Calu3 (cell line): Measurements from ENCODE around the gene HTD2. TPM values are rescaled to one million over a fixed set of nuclear protein-coding genes. Genes with fewer than 3 reads are reported as not detected.

Experiments
- BruUV-seq: library from RNA; stranded (reverse); fragments of 400-500 nt; replicated peaks from 2 replicates; lab custom pipeline; 2021; lab: Mats Ljungman, UMichigan
- CTCF ChIA-PET: fragments of 300-600 bp; sonication (Branson Sonifier 250); formaldehyde crosslinking; loops from one replicate; lab custom pipeline; 2022; ENCODE audit warnings: antibody characterized with exemption; lab: Charles Lee
- DNase-seq: peaks from one replicate; pipeline ENCODE4 v3.0.0; 2022
- H3K27ac Mint-ChIP-seq: one replicate; pipeline ENCODE4 v1.8.0; 2022; ENCODE audit warnings: mixed read lengths; ENCODE audit not compliant: unreplicated experiment
- H3K27me3 Mint-ChIP-seq: one replicate; pipeline ENCODE4 v1.8.0; 2022; ENCODE audit warnings: mixed read lengths; ENCODE audit not compliant: unreplicated experiment
- H3K36me3 Mint-ChIP-seq: one replicate; pipeline ENCODE4 v1.8.0; 2022; ENCODE audit warnings: mild to moderate bottlenecking, moderate library complexity, mixed read lengths; ENCODE audit not compliant: insufficient read depth, unreplicated experiment
- H3K4me1 Mint-ChIP-seq: one replicate; pipeline ENCODE4 v1.8.0; 2022; ENCODE audit warnings: mild to moderate bottlenecking, low read depth, mixed read lengths; ENCODE audit not compliant: unreplicated experiment
- H3K4me3 Mint-ChIP-seq: one replicate; pipeline ENCODE4 v1.8.0; 2022; ENCODE audit warnings: mild to moderate bottlenecking, low read depth, moderate library complexity, mixed read lengths; ENCODE audit not compliant: unreplicated experiment
- H3K9me3 Mint-ChIP-seq: one replicate; pipeline ENCODE4 v1.8.0; 2022; ENCODE audit warnings: low read depth, mixed read lengths; ENCODE audit not compliant: unreplicated experiment
- intact Hi-C: fragments of 100-400 bp; cut with micrococcal nuclease; formaldehyde crosslinking; loops from one replicate; pipeline ENCODE4 v1.10.0; 2022; ENCODE audit not compliant: unreplicated experiment
- total RNA-seq: library from RNA; stranded (reverse); gene quantifications from 2 replicates; pipeline ENCODE4 v1.2.3, GENCODE V29; 2022
- TF ChIP-seq, protein P1 (sequence below): fragments of 200-600 bp; IDR thresholded peaks from one replicate; pipeline ENCODE4 v1.8.0; 2022; ENCODE audit warnings: antibody characterized with exemption; ENCODE audit not compliant: unreplicated experiment

HTD2 gene
- total RNA-seq, 1 experiment from 2014 or later: 8.5 TPM

DNA sequence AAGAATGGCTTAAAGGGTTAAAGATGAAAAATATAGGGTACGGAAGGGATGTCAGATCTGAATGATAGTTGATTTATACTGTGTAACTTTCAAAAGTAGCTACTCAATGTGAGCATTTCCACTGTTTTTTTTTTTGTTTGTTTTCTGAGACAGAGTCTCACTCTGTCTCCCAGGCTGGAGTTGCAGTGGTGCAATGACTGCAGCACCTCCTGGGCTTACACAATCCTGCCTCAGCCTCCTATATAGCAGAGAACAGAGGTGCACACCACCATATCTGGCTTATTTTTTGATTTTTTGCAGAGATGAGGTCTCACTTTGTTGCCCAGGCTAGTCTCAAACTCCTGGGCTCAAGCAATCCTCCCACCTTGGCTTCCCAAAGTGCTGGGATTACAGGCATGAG lies 16.5 kb downstream of the HTD2 start:
- Mint-ChIP-seq H3K36me3 (peaks cover 20% of the 10 kb centered on the region), H3K27ac (no peak overlapping the region), H3K4me3 (no peak overlapping the region), H3K27me3 (no peaks in the 10 kb centered on the region), H3K9me3 (no peaks in the 10 kb centered on the region), H3K4me1 (peaks cover 5% of the 10 kb centered on the region)
- intact Hi-C loops: no loop called here
- CTCF ChIA-PET: no interaction called here
- no peak for DNase-seq
- TF ChIP-seq, protein P1, sequence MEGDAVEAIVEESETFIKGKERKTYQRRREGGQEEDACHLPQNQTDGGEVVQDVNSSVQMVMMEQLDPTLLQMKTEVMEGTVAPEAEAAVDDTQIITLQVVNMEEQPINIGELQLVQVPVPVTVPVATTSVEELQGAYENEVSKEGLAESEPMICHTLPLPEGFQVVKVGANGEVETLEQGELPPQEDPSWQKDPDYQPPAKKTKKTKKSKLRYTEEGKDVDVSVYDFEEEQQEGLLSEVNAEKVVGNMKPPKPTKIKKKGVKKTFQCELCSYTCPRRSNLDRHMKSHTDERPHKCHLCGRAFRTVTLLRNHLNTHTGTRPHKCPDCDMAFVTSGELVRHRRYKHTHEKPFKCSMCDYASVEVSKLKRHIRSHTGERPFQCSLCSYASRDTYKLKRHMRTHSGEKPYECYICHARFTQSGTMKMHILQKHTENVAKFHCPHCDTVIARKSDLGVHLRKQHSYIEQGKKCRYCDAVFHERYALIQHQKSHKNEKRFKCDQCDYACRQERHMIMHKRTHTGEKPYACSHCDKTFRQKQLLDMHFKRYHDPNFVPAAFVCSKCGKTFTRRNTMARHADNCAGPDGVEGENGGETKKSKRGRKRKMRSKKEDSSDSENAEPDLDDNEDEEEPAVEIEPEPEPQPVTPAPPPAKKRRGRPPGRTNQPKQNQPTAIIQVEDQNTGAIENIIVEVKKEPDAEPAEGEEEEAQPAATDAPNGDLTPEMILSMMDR: no peak
- no TSS peak for BruUV-seq

DNA sequence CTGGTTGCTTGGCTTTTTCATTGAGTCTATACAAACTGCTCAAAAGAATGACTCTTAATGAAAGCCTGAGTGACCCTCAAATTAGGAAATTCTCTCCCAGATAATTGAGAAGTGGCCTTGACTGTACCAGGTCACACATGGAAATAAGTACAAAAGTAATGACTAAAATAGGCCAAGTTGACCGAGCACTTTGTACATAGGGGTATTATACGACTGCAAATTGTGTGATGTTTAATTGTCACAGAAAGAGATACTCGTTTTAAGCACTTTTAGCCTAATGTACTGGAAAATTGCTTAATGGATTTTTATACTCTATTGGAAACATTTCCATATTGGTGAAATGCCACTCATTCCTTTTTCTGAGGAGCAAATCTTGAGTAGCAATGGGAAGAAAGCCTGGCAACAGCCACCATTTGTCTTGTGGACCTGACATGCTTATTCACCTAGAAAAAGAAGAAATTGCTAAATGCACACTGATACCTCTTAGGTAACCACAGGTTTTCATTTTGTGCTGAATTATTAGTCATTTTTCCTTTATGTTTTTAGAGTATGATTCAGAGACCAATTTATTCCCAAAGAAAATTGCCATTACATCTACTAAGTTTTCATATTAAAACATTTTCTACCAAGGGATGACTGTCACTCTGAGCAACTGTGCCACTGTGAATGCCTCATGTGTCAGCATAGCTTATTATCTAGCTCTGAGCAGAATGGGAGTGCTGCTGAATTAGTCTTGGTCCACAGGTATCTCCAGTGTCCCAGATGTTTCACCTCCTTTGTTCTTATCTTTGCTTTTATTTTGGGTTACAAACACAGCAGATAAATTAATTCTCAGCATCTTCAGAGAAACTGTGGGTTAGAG lies 17.4 kb downstream of the HTD2 start:
- Mint-ChIP-seq H3K9me3 (no peaks in the 10 kb centered on the region), H3K36me3 (peaks cover 11% of the 10 kb centered on the region), H3K27ac (no peak overlapping the region), H3K4me3 (no peak overlapping the region), H3K27me3 (no peaks in the 10 kb centered on the region), H3K4me1 (peaks cover 5% of the 10 kb centered on the region)
- CTCF ChIA-PET: no interaction called here
- DNase-seq: no peak
- intact Hi-C loops: no loop called here
- TF ChIP-seq, protein P1: no peak
- BruUV-seq: no TSS peak

DNA sequence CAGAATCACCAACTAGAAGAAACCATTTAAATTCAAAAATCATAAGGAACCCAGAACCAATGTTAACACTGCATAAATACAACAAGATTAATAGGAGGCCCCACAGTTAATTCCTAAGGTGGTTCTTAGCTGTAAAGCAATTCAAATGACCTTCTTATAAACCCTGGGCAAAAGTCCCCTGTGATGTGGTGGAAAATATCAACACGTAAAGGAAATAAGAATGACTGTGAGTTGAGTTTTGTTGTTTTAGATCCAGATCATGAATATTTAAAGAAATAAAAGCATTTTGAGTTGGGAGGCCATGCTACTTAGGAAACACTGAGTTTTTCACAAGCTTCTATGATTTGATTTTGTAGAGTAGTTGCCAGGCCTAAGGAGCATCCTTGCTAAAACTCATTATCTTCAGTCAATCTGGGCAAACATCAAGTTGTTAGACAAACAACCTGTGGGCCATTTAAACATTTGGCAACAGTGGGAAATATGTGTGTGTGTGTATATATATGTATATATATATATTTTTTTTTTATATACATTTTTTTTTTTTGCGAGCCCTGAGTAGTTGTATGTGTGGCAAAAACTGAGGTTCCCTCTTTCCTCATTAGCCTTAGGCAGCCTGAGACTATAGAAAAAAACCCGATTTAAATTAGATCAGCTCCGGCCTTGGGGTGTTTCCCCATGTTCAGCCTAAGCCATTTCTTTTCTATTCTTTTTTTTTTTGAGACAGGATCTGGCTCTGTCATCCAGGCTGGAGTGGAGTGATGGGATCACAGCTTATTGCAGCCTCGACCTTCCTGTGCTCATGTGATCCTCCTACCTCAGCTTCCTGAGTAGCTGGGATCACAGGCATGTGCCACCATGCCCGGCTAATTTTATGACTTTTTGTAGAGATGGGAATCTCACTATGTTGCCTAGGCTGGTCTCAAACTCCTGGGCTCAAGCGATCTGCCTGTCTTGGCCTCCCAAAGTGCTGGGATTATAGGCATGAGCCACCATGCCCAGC lies 18.4 kb downstream of the HTD2 start:
- TF ChIP-seq, protein P1: no peak
- DNase-seq: no peak
- no TSS peak for BruUV-seq
- Mint-ChIP-seq H3K4me3 (no peak overlapping the region), H3K27me3 (no peaks in the 10 kb centered on the region), H3K27ac (no peak overlapping the region), H3K4me1 (peaks cover 5% of the 10 kb centered on the region), H3K9me3 (no peaks in the 10 kb centered on the region), H3K36me3 (peaks cover 9% of the 10 kb centered on the region)
- CTCF ChIA-PET: no interaction called here
- intact Hi-C loops: no loop called here

DNA sequence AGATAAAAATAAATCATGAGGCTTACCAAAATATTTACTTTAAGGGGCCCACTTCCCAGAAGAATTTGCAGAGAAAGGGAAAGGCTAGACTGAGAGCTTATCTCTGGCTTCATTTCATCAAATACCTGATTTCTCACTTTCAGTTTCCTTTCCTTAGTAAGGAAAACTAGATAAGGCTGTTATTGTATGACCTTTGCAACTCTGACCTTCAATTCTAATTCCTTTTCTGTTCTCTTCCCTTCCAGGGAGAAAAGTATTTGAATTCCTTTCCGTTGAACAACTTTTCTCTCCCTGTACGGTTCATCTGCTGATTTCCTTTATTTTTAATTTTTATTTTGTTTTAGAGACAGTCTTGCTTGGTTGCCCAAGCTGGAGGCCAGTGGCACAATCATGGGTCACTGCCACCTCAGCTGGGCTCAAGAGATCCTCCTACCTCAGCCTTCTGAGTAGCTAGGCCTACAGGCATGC lies 19.2 kb downstream of the HTD2 start:
- Mint-ChIP-seq H3K9me3 (no peaks in the 10 kb centered on the region), H3K4me3 (no peak overlapping the region), H3K36me3 (peaks cover 5% of the 10 kb centered on the region), H3K27me3 (no peaks in the 10 kb centered on the region), H3K27ac (no peak overlapping the region), H3K4me1 (peaks cover 5% of the 10 kb centered on the region)
- no peak for DNase-seq
- no TSS peak for BruUV-seq
- TF ChIP-seq, protein P1: no peak
- intact Hi-C loops: no loop called here
- CTCF ChIA-PET: interaction anchor here (1.3 kb wide), 1 partner anchor 201 kb away, joined by 3 read pairs; no protein-coding TSS in a partner anchor
